ENCODE results near the gene ABHD3.
"Not testable (repeated sequence)": the region's sequence is repeated elsewhere in the genome, so short reads cannot be mapped to it uniquely, and the experiment has no call there.

The ABHD3 gene

DNA sequence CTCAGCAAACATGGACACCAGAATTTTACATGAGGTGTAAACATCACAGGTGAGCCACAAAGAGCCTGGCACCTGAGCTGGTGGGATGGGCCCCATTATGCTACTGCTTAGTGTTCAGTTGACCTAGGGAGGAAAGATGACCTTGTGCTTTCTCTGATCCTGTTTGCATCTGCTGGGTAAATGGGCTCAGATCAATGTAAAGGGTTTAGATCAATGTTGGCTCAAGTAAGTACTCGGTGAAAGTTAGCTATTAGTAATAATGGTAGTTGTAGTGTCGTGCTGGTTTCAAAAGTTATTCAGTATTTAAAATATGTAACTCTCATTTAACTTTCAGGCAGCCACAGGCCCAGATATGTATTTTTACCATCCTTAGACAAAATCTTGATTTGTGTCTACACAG, 19.8 kb downstream of the ABHD3 start:
- no peak overlapping the region for H3K4me3 ChIP-seq (ENCODE audit: low read depth, low read length)
- TF ChIP-seq, protein P1, sequence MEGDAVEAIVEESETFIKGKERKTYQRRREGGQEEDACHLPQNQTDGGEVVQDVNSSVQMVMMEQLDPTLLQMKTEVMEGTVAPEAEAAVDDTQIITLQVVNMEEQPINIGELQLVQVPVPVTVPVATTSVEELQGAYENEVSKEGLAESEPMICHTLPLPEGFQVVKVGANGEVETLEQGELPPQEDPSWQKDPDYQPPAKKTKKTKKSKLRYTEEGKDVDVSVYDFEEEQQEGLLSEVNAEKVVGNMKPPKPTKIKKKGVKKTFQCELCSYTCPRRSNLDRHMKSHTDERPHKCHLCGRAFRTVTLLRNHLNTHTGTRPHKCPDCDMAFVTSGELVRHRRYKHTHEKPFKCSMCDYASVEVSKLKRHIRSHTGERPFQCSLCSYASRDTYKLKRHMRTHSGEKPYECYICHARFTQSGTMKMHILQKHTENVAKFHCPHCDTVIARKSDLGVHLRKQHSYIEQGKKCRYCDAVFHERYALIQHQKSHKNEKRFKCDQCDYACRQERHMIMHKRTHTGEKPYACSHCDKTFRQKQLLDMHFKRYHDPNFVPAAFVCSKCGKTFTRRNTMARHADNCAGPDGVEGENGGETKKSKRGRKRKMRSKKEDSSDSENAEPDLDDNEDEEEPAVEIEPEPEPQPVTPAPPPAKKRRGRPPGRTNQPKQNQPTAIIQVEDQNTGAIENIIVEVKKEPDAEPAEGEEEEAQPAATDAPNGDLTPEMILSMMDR (IDR thresholded peaks at IDR 0.05; ENCODE audit: borderline replicate concordance, insufficient read depth, low read depth, low read length), result no peak

DNA sequence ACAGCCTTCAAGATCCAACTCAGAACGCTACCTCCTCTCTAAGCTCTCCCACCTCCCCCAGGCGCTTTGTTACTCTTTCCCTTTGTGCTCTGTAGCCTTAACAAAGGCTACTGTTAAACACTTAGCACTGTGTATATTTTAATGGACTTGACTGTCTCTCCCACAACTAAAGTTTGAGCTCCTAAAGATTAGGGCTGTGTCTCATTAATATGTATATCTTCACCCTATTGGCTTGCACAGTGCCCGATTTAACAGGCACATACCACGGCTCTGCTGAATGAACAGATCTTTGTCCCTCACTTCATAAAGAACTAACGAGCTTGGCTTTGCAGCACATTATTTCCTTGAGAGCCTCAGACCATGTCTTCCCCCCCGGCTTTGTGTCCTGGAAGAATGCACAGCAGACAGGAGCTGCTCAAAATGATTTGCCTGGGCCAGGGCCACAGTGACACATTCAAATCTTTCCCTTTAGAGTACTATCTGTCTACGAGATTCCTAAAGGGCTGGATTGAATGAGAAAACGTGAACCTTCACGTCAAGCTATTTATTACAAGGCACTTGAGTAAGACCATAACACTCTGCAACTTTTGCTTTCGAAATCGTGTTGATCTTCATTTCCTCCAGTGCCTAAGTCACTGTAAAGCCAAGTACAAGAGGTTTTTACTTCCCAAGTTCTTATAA, 22.1 kb downstream of the ABHD3 start:
- H3K4me3 ChIP-seq (ENCODE audit: low read depth, low read length), result no peak overlapping the region
- TF ChIP-seq, protein P1 (IDR thresholded peaks at IDR 0.05; ENCODE audit: borderline replicate concordance, insufficient read depth, low read depth, low read length), result no peak

- no peak overlapping the region for H3K4me3 ChIP-seq (ENCODE audit: low read depth, low read length)
- TF ChIP-seq, protein P1 (IDR thresholded peaks at IDR 0.05; ENCODE audit: borderline replicate concordance, insufficient read depth, low read depth, low read length), result no peak
Measured at GRCh38 chr18:21680161-21680560, 24.4 kb downstream of the ABHD3 start.

DNA sequence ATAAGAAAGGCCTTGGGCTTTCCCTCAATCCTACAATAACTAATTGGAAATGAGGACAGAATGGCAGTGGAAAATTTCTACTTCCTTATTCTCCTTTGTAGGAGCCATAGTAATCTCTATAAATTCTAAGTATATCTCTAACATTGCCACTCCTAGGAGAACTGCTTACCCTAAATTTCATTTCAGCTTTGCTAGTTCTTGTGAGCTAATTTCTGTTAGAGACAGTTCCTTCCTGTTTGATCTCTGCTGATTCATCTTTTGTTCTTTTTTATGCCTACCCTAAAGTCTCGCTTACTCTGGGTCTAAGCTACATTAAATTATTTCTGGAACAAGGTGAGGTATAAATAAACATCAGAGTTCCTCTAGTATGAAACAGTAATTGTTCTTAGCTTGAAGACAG, 25.7 kb downstream of the ABHD3 start:
- H3K4me3 ChIP-seq (ENCODE audit: low read depth, low read length), result no peak overlapping the region
- TF ChIP-seq, protein P1 (IDR thresholded peaks at IDR 0.05; ENCODE audit: borderline replicate concordance, insufficient read depth, low read depth, low read length), result no peak

- H3K4me3 ChIP-seq (ENCODE audit: low read depth, low read length), result not testable (repeated sequence)
Measured at GRCh38 chr18:21675354-21675753, 29.2 kb downstream of the ABHD3 start.

GRCh38 chr18:21672521-21673267, 31.9 kb downstream of the ABHD3 start:
- H3K4me3 ChIP-seq (ENCODE audit: low read depth, low read length), result no peak overlapping the region
- TF ChIP-seq, protein P1 (IDR thresholded peaks at IDR 0.05; ENCODE audit: borderline replicate concordance, insufficient read depth, low read depth, low read length), result no peak

DNA sequence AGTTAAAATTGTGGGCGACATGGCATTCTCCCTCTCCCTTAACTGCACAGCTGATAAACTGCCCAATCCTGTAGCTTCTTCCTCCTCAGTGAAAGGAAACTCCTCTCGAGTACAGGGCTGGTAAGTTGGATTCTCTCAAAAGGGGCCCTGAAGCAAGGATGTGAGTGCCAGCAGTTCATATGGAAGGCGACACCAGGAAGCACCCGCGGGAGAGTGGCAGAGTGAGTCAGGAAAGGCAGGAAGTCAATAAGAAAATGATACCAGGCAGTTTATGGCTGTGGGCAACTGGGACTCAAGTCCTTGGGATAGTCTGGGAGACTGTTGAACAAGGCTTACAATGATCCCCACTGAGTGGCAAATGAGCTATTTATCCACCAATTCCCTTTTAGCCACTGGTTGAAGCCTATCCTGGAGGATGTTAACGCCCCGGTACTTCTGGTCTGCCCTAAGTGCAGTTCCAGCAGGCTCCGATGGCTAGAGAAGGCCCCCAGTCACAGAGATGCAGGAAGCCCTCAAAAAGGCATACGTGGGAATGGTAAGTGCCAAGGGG, 34.8 kb downstream of the ABHD3 start:
- TF ChIP-seq, protein P1 (IDR thresholded peaks at IDR 0.05; ENCODE audit: borderline replicate concordance, insufficient read depth, low read depth, low read length), result no peak
- H3K4me3 ChIP-seq (ENCODE audit: low read depth, low read length), result no peak overlapping the region
